ENCODE results near the gene NR1D1.

GRCh38 chr17:40072040-40072734 is 28.2 kb downstream of the NR1D1 start:
- no peak for TF ChIP-seq GATA3 (IDR thresholded peaks at IDR 0.05; ENCODE audit: low read depth, low read length)
- no peak for TF ChIP-seq GATA2 (IDR thresholded peaks at IDR 0.05; ENCODE audit: low read depth, low read length)

All from SH-SY5Y (cell line).